H9 (cell line): ENCODE data around the gene DCST2. TPM values are rescaled to one million over a fixed set of nuclear protein-coding genes. Genes with fewer than 3 reads are reported as not detected.

Experiments
- DNase-seq: peaks from one replicate; pipeline ENCODE4 v3.0.0-alpha.2; 2017
- H2AFZ ChIP-seq: one replicate; pipeline ENCODE4 v1.6.1; 2013; ENCODE audit warnings: mild to moderate bottlenecking, low read length, control low read depth, moderate library complexity
- H2AK5ac ChIP-seq: 2 replicates; pipeline ENCODE4 v1.6.1; 2013; ENCODE audit warnings: low read length, control low read depth, mixed read lengths; ENCODE audit not compliant: insufficient read length
- H2BK120ac ChIP-seq: one replicate; pipeline ENCODE4 v1.6.1; 2013; ENCODE audit warnings: low read depth, mild to moderate bottlenecking, low read length, control low read depth, inconsistent platforms; ENCODE audit not compliant: poor library complexity, severe bottlenecking
- H2BK12ac ChIP-seq: 2 replicates; pipeline ENCODE4 v1.6.1; 2013; ENCODE audit warnings: low read length, control low read depth, mixed read lengths, low read depth; ENCODE audit not compliant: insufficient read length
- H2BK15ac ChIP-seq: 2 replicates; pipeline ENCODE4 v1.6.1; 2013; ENCODE audit warnings: low read depth, low read length, control low read depth
- H2BK20ac ChIP-seq: one replicate; pipeline ENCODE4 v1.6.1; 2013; ENCODE audit warnings: low read depth, mild to moderate bottlenecking, low read length, control low read depth, inconsistent platforms; ENCODE audit not compliant: poor library complexity, severe bottlenecking
- H2BK5ac ChIP-seq: 2 replicates; pipeline ENCODE4 v1.6.1; 2013; ENCODE audit warnings: low read length, control low read depth, mixed read lengths; ENCODE audit not compliant: insufficient read length
- H3K14ac ChIP-seq: 2 replicates; pipeline ENCODE4 v1.6.1; 2013; ENCODE audit warnings: low read length, control low read depth; ENCODE audit not compliant: insufficient read depth
- H3K18ac ChIP-seq: 2 replicates; pipeline ENCODE4 v1.6.1; 2013; ENCODE audit warnings: low read depth, mild to moderate bottlenecking, mixed read lengths, low read length, control low read depth; ENCODE audit not compliant: insufficient read length
- H3K23ac ChIP-seq: 2 replicates; pipeline ENCODE4 v1.6.1; 2013; ENCODE audit warnings: low read length, control low read depth, mixed read lengths, low read depth; ENCODE audit not compliant: insufficient read length
- H3K23me2 ChIP-seq: 2 replicates; pipeline ENCODE4 v1.6.1; 2013; ENCODE audit warnings: low read depth, mild to moderate bottlenecking, mixed read lengths, low read length, control low read depth; ENCODE audit not compliant: insufficient read length, poor library complexity, severe bottlenecking
- H3K27ac ChIP-seq: 2 replicates; pipeline ENCODE4 v1.5.1; 2013; ENCODE audit warnings: low read length, control low read depth, mixed read lengths, low read depth; ENCODE audit not compliant: insufficient read length
- H3K27me3 ChIP-seq: 2 replicates; pipeline ENCODE4 v1.6.1; 2013; ENCODE audit warnings: low read length, control low read depth, inconsistent platforms; ENCODE audit not compliant: insufficient read depth
- H3K4ac ChIP-seq: 2 replicates; pipeline ENCODE4 v1.6.1; 2013; ENCODE audit warnings: low read depth, mild to moderate bottlenecking, control low read depth, inconsistent platforms, low read length, moderate library complexity
- H3K4me1 ChIP-seq: 2 replicates; pipeline ENCODE4 v1.6.1; 2013; ENCODE audit warnings: low read length, control low read depth, inconsistent platforms; ENCODE audit not compliant: insufficient read depth
- H3K4me2 ChIP-seq: 2 replicates; pipeline ENCODE4 v1.6.1; 2013; ENCODE audit warnings: low read length, control low read depth, mixed read lengths; ENCODE audit not compliant: insufficient read length, insufficient read depth
- H3K56ac ChIP-seq: 2 replicates; pipeline ENCODE4 v1.6.1; 2013; ENCODE audit warnings: low read depth, mild to moderate bottlenecking, mixed read lengths, low read length, control low read depth; ENCODE audit not compliant: insufficient read length
- H3K79me1 ChIP-seq: 2 replicates; pipeline ENCODE4 v1.6.1; 2013; ENCODE audit warnings: low read depth, mild to moderate bottlenecking, moderate library complexity, low read length, control low read depth, inconsistent platforms; ENCODE audit not compliant: insufficient read depth, poor library complexity, severe bottlenecking
- H3K79me2 ChIP-seq: 2 replicates; pipeline ENCODE4 v1.6.1; 2013; ENCODE audit warnings: low read length, control low read depth, inconsistent platforms; ENCODE audit not compliant: insufficient read depth
- H3K9ac ChIP-seq: 2 replicates; pipeline ENCODE4 v1.6.1; 2013; ENCODE audit warnings: low read length, control low read depth, mixed read lengths; ENCODE audit not compliant: insufficient read length; ENCODE audit errors: extremely low read depth
- H3K9me3 ChIP-seq: one replicate; pipeline ENCODE4 v1.6.1; 2013; ENCODE audit warnings: low read depth, low read length, inconsistent platforms; ENCODE audit not compliant: control insufficient read depth
- H3T11ph ChIP-seq: one replicate; pipeline ENCODE4 v1.6.1; 2013; ENCODE audit warnings: mild to moderate bottlenecking, low read length, control low read depth, inconsistent platforms
- H4K20me1 ChIP-seq: one replicate; pipeline ENCODE4 v1.6.1; 2013; ENCODE audit not compliant: control insufficient read depth, insufficient read length, insufficient read depth
- H4K5ac ChIP-seq: 2 replicates; pipeline ENCODE4 v1.6.1; 2013; ENCODE audit warnings: low read depth, mild to moderate bottlenecking, mixed read lengths, low read length, control low read depth; ENCODE audit not compliant: insufficient read length
- H4K8ac ChIP-seq: replicated peaks from 2 replicates; pipeline ENCODE4 v1.6.1; 2013; ENCODE audit warnings: low read length, control low read depth, mixed read lengths, low read depth; ENCODE audit not compliant: insufficient read length
- H4K91ac ChIP-seq: 2 replicates; pipeline ENCODE4 v1.6.1; 2013; ENCODE audit warnings: low read depth, mild to moderate bottlenecking, moderate library complexity, mixed read lengths, low read length, control low read depth; ENCODE audit not compliant: insufficient read length
- H3K27ac Mint-ChIP-seq, 3 experiments: 2 replicates in 2 of 3; 3 replicates in 1 of 3; pipeline ENCODE4 v1.8.0; 2020 to 2021; ENCODE audit warnings: mixed read lengths in 3 of 3, mild to moderate bottlenecking in 1 of 3, moderate library complexity in 1 of 3
- H3K27me3 Mint-ChIP-seq: 2 replicates; pipeline ENCODE4 v1.8.0; 2021; ENCODE audit warnings: low read depth, mild to moderate bottlenecking, moderate library complexity, mixed read lengths
- H3K36me3 Mint-ChIP-seq, 3 experiments: 2 replicates in 2 of 3; 3 replicates in 1 of 3; pipeline ENCODE4 v1.8.0; 2020 to 2021; ENCODE audit warnings: low read depth in 3 of 3, mixed read lengths in 3 of 3; ENCODE audit not compliant: insufficient read depth in 1 of 3
- H3K4me1 Mint-ChIP-seq, 2 experiments: 2 replicates each; pipeline ENCODE4 v1.8.0; 2020; ENCODE audit warnings: mixed read lengths in 2 of 2
- H3K4me3 Mint-ChIP-seq, 2 experiments: 2 replicates in 1 of 2; 3 replicates in 1 of 2; pipeline ENCODE4 v1.8.0; 2020 to 2021; ENCODE audit warnings: mild to moderate bottlenecking in 2 of 2, mixed read lengths in 2 of 2, moderate library complexity in 1 of 2
- H3K9me3 Mint-ChIP-seq, 2 experiments: 2 replicates in 1 of 2; 3 replicates in 1 of 2; pipeline ENCODE4 v1.8.0; 2020; ENCODE audit warnings: mild to moderate bottlenecking in 2 of 2, mixed read lengths in 2 of 2, moderate library complexity in 1 of 2
- CTCF ChIP-seq: fragments of 200-600 bp; sonication (generic); conservative IDR thresholded peaks from 3 replicates; pipeline ENCODE4 v1.8.0; 2021; ENCODE audit warnings: antibody characterized with exemption, mild to moderate bottlenecking
- WGBS: extraction: QIAGEN DNeasy Blood & Tissue Kit; methylation state at CpG from one replicate; pipeline ENCODE4 v1.1.7; 2013; ENCODE audit warnings: missing lambda C conversion rate, low lambda C conversion rate, mixed read lengths; ENCODE audit not compliant: insufficient read length; ENCODE audit errors: extremely low coverage; 5-methylcytosine and 5-hydroxymethylcytosine counted together
- total RNA-seq: library from RNA; stranded (reverse); gene quantifications from 2 replicates; pipeline ENCODE4 v1.2.1, GENCODE V29; 2021

The DCST2 gene
- total RNA-seq, 1 experiment from 2014 or later: 0.35 TPM

GRCh38 chr1:155012776-155013602, 20.6 kb downstream of the DCST2 start:
- no peaks in the 10 kb centered on the region for H3K9me3 ChIP-seq
- no peaks in the 10 kb centered on the region; the same call in 1 of the 2 replicates for H3K79me2 ChIP-seq
- no peak overlapping the region for H2BK5ac ChIP-seq
- no peak overlapping the region for H3K14ac ChIP-seq
- no peaks in the 10 kb centered on the region for H4K20me1 ChIP-seq
- H2AK5ac ChIP-seq: no peak overlapping the region
- H3K36me3 Mint-ChIP-seq: peaks cover 8 to 33% (median 18%) of the 10 kb centered on the region in 3 experiments; a peak in 6 of 7 replicates
- H3K27me3 ChIP-seq: no peaks in the 10 kb centered on the region
- H3K4me1 Mint-ChIP-seq: peaks cover 39 to 66% of the 10 kb centered on the region in 2 experiments
- H3K27ac ChIP-seq: no peak overlapping the region
- H3K56ac ChIP-seq: no peak overlapping the region
- H3K23me2 ChIP-seq: no peaks in the 10 kb centered on the region
- H3K4me3 Mint-ChIP-seq: peak overlapping the region in 1 of 2 experiments; percentile 57; a peak in 2 of 5 replicates
- H3K4me1 ChIP-seq: peaks cover 3% of the 10 kb centered on the region; the same call in 1 of the 2 replicates
- H3T11ph ChIP-seq: no peak overlapping the region
- DNase-seq: no peak
- H3K4ac ChIP-seq: no peak overlapping the region
- H3K4me2 ChIP-seq: no peak overlapping the region
- H3K23ac ChIP-seq: no peak overlapping the region
- H3K27me3 Mint-ChIP-seq: no peaks in the 10 kb centered on the region
- H3K9me3 Mint-ChIP-seq: no peaks in the 10 kb centered on the region; a peak in 1 of 5 replicates
- H2BK20ac ChIP-seq: no peak overlapping the region
- WGBS: no CpG with 5 or more reads among the region's 3 CpGs
- H3K27ac Mint-ChIP-seq: peak overlapping the region; percentile 56 to 96 (median 72); a peak in 4 of 7 replicates
- no peak overlapping the region for H3K18ac ChIP-seq
- H2AFZ ChIP-seq: no peak overlapping the region
- no peak overlapping the region for H3K9ac ChIP-seq
- H4K91ac ChIP-seq: no peak overlapping the region
- H2BK15ac ChIP-seq: no peak overlapping the region
- H4K8ac ChIP-seq: no peak overlapping the region
- H2BK12ac ChIP-seq: no peak overlapping the region
- H3K79me1 ChIP-seq: no peaks in the 10 kb centered on the region
- no peak overlapping the region for H2BK120ac ChIP-seq
- TF ChIP-seq CTCF: no peak
- no peak overlapping the region for H4K5ac ChIP-seq
